K562 (cell line): Measurements from ENCODE around the gene CENPA. TPM values are rescaled to one million over a fixed set of nuclear protein-coding genes. Genes with fewer than 3 reads are reported as not detected.

ENCODE experiments used
- BHLHE40 ChIP-seq: IDR thresholded peaks from 2 replicates; pipeline ENCODE4 v1.6.1; 2011; ENCODE audit warnings: low read length, improper control_type of control experiment
- CREB3L1 ChIP-seq: fragments of 450-650 bp; IDR thresholded peaks from 2 replicates; pipeline ENCODE4 v1.6.1; 2014; ENCODE audit warnings: low read depth, mild to moderate bottlenecking, moderate library complexity, borderline replicate concordance
- EGR1 ChIP-seq: fragments of 450-650 bp; conservative IDR thresholded peaks from 2 replicates; pipeline ENCODE4 v1.6.1; 2017; ENCODE audit warnings: mild to moderate bottlenecking
- EHMT2 ChIP-seq: fragments of 450-650 bp; IDR thresholded peaks from 2 replicates; pipeline ENCODE4 v1.6.1; 2018; ENCODE audit warnings: antibody characterized with exemption
- ELF1 ChIP-seq: fragments of 200-800 bp; sonication (Bioruptor generic); IDR thresholded peaks from 2 replicates; pipeline ENCODE4 v1.6.1; 2016; ENCODE audit warnings: missing genetic modification characterization, missing compliant biosample characterization
- FOXM1 ChIP-seq, 2 experiments: fragments of 450-650 bp in 1 of 2; sonication (generic) in 1 of 2; formaldehyde crosslinking in 1 of 2; IDR thresholded peaks; 2 replicates each; pipeline versions ENCODE4 v1.6.1 to v1.9.0; 2017 to 2022; ENCODE audit warnings: low read depth in 2 of 2, mild to moderate bottlenecking in 2 of 2, missing genetic modification reagents in 1 of 2, moderate library complexity in 1 of 2
- HLTF ChIP-seq: fragments of 450-650 bp; IDR thresholded peaks from 2 replicates; pipeline ENCODE4 v1.6.1; 2016
- HNRNPH1 ChIP-seq: fragments of 200-400 bp; formaldehyde crosslinking; optimal IDR thresholded peaks from 2 replicates; pipeline ENCODE3; 2017; ENCODE audit warnings: low read depth, mild to moderate bottlenecking, low read length, moderate library complexity
- RBM39 ChIP-seq: fragments of 200-400 bp; formaldehyde crosslinking; optimal IDR thresholded peaks from 2 replicates; pipeline ENCODE3; 2018; ENCODE audit warnings: low read depth, low read length
- SIX5 ChIP-seq, 2 experiments: IDR thresholded peaks; 2 replicates each; pipeline ENCODE4 v1.6.1; 2011; ENCODE audit warnings: low read length in 2 of 2, borderline replicate concordance in 1 of 2, low read depth in 1 of 2, mild to moderate bottlenecking in 1 of 2, moderate library complexity in 1 of 2; ENCODE audit not compliant: insufficient read depth in 1 of 2
- TCF7 ChIP-seq: sonication (generic); IDR thresholded peaks from 2 replicates; pipeline ENCODE4 v1.6.1; 2016; ENCODE audit warnings: antibody characterized with exemption, borderline replicate concordance
- TFAM ChIP-seq: fragments of 250-450 bp; sonication (Bioruptor Pico); conservative IDR thresholded peaks from 2 replicates; pipeline ENCODE4 v1.5.0; 2021; ENCODE audit warnings: mild to moderate bottlenecking, moderate library complexity
- ZBED1 ChIP-seq: IDR thresholded peaks from 2 replicates; pipeline ENCODE4 v1.6.1; 2014
- ZNF12 ChIP-seq: sonication (generic); formaldehyde crosslinking; IDR thresholded peaks from 2 replicates; pipeline ENCODE4 v1.4.0; 2020; ENCODE audit warnings: mild to moderate bottlenecking, missing genetic modification reagents
- polyA plus RNA-seq, 8 experiments: library from polyadenylated mRNA; depleted of rRNA in 4 of 8; stranded (reverse) in 5 of 8; unstranded in 3 of 8; fragments of >200 nt; fragmentation: Nextera tagmentation in 2 of 8; fragmentation: Illumina TruSeq in 1 of 8; extraction: Ambion mirVana in 2 of 8; extraction: Trizol in 1 of 8; gene quantifications; 2 replicates each; pipeline versions ENCODE4 v1.2.1 to v1.2.3, GENCODE V29; 2011 to 2014; ENCODE audit warnings: inconsistent platforms in 1 of 8, missing spikeins in 1 of 8
- total RNA-seq, 7 experiments: library from RNA; depleted of rRNA in 6 of 7; stranded (reverse); fragments of >200 nt in 6 of 7; fragmentation: Illumina TruSeq in 2 of 7; extraction: Trizol in 2 of 7; gene quantifications; 2 replicates each; pipeline versions ENCODE4 v1.2.1 to v1.2.3, GENCODE V29; 2011 to 2021; ENCODE audit warnings: low replicate concordance in 1 of 7
- TF ChIP-seq, protein P1 (sequence below): fragments of 150-350 bp; IDR thresholded peaks from 2 replicates; pipeline ENCODE4 v1.6.1; 2014; ENCODE audit warnings: low read depth, mild to moderate bottlenecking, low read length, borderline replicate concordance
- TF ChIP-seq, protein P2 (sequence below): fragments of 450-650 bp; IDR thresholded peaks from 2 replicates; pipeline ENCODE4 v1.6.1; 2017; ENCODE audit warnings: antibody characterized with exemption
- TF ChIP-seq, protein P3 (sequence below), 3 experiments: fragments of 200-800 bp in 1 of 3; sonication (Bioruptor generic) in 1 of 3; sonication (generic) in 1 of 3; formaldehyde crosslinking in 1 of 3; IDR thresholded peaks; 2 replicates each; pipeline versions ENCODE4 v1.6.1 to v1.8.0; 2016 to 2022; ENCODE audit warnings: mild to moderate bottlenecking in 2 of 3, missing compliant biosample characterization in 2 of 3, missing genetic modification characterization in 2 of 3, missing genetic modification reagents in 1 of 3

CENPA gene
- total and polyA plus RNA-seq, 9 of the 15 experiments (the other 6 are each of a cell fraction or from before 2014, with no cell fraction given), result 11.3 to 61.7 (median 44.7) TPM

DNA sequence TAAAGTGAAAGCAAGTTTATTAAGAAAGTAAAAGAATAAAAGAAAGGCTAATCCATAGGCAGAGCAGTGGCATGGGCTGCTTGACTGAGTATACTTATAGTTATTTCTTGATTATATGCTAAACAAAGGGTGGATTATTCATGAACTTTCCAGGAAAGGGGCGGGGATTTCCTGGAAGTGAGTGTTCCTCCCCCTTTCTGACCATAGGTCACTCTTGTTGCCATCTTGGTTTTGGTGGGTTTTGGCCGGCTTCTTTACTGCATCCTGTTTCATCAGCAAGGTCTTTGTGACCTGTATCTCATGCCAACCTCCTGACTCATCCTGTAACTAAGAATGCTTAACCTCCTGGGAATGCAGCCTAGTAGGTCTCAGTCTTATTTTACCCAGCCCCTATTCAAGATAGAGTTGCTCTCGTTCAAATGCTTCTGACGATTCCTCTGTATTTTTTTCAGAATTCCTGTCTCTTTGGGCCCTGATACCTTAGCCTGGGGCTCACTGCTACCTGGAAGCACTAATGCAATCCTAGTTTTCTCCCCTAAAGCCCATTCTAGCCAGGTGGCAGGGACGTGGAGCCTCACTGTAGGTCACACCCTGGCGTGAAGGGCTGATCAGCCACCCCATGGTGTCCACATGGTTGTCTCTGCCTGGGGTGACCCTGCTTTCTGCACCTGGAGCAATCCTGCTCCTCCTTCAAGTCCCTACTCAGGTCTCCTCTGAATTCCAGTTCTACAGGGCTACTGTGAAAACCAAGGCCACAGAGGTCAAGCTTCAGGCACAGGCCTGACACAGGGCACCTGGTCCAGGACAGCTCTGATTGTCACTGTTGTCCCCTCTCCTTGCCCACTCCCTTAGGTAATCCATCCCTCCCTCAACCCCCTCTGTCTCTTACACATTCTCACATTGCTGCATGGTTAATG lies 27.7 kb upstream of the CENPA start (continued):
- TF ChIP-seq, protein P1, sequence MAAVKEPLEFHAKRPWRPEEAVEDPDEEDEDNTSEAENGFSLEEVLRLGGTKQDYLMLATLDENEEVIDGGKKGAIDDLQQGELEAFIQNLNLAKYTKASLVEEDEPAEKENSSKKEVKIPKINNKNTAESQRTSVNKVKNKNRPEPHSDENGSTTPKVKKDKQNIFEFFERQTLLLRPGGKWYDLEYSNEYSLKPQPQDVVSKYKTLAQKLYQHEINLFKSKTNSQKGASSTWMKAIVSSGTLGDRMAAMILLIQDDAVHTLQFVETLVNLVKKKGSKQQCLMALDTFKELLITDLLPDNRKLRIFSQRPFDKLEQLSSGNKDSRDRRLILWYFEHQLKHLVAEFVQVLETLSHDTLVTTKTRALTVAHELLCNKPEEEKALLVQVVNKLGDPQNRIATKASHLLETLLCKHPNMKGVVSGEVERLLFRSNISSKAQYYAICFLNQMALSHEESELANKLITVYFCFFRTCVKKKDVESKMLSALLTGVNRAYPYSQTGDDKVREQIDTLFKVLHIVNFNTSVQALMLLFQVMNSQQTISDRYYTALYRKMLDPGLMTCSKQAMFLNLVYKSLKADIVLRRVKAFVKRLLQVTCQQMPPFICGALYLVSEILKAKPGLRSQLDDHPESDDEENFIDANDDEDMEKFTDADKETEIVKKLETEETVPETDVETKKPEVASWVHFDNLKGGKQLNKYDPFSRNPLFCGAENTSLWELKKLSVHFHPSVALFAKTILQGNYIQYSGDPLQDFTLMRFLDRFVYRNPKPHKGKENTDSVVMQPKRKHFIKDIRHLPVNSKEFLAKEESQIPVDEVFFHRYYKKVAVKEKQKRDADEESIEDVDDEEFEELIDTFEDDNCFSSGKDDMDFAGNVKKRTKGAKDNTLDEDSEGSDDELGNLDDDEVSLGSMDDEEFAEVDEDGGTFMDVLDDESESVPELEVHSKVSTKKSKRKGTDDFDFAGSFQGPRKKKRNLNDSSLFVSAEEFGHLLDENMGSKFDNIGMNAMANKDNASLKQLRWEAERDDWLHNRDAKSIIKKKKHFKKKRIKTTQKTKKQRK, result no peak
- 0 out of 2 replicates have a peak, but pooled peaks have one; percentile 30 for TF ChIP-seq BHLHE40
- TF ChIP-seq SIX5 (IDR thresholded peaks at IDR 0.05; ENCODE audit: borderline replicate concordance in 1 of 2, insufficient read depth in 1 of 2, low read depth in 1 of 2, low read length in 2 of 2), result peak; percentile 22 to 56; a peak in 2 of 4 replicates
- 0 out of 2 replicates have a peak, but pooled peaks have one; percentile 33 for TF ChIP-seq CREB3L1
- TF ChIP-seq, protein P2, sequence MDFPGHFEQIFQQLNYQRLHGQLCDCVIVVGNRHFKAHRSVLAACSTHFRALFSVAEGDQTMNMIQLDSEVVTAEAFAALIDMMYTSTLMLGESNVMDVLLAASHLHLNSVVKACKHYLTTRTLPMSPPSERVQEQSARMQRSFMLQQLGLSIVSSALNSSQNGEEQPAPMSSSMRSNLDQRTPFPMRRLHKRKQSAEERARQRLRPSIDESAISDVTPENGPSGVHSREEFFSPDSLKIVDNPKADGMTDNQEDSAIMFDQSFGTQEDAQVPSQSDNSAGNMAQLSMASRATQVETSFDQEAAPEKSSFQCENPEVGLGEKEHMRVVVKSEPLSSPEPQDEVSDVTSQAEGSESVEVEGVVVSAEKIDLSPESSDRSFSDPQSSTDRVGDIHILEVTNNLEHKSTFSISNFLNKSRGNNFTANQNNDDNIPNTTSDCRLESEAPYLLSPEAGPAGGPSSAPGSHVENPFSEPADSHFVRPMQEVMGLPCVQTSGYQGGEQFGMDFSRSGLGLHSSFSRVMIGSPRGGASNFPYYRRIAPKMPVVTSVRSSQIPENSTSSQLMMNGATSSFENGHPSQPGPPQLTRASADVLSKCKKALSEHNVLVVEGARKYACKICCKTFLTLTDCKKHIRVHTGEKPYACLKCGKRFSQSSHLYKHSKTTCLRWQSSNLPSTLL, result no peak
- TF ChIP-seq ZBED1, result no peak
- TF ChIP-seq EGR1, result peak; percentile 74
- TF ChIP-seq ZNF12 (CRISPR knock-in tag), result no peak
- no peak for TF ChIP-seq HLTF
- no peak for TF ChIP-seq RBM39
- TF ChIP-seq, protein P3, sequence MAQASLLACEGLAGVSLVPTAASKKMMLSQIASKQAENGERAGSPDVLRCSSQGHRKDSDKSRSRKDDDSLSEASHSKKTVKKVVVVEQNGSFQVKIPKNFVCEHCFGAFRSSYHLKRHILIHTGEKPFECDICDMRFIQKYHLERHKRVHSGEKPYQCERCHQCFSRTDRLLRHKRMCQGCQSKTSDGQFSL (CRISPR knock-in tag; IDR thresholded peaks at IDR 0.05), result no peak
- TF ChIP-seq, protein P3 (tag; IDR thresholded peaks at IDR 0.05), result peak in 1 of 2 experiments; percentile 57; a peak in 1 of 4 replicates
- peak; percentile 77 for TF ChIP-seq EHMT2
- TF ChIP-seq HNRNPH1, result no peak
- no peak for TF ChIP-seq TFAM (CRISPR knock-in tag)
- TF ChIP-seq TCF7, result no peak
- no peak for TF ChIP-seq FOXM1 (IDR thresholded peaks at IDR 0.05; ENCODE audit: low read depth)
- TF ChIP-seq FOXM1 (CRISPR knock-in tag; IDR thresholded peaks at IDR 0.05; ENCODE audit: low read depth), result no peak
- TF ChIP-seq ELF1 (tag), result no peak
